ENCODE results near the gene ST7L.
"Not testable (repeated sequence)": the region's sequence is repeated elsewhere in the genome, so short reads cannot be mapped to it uniquely, and the experiment has no call there.

The ST7L gene

DNA sequence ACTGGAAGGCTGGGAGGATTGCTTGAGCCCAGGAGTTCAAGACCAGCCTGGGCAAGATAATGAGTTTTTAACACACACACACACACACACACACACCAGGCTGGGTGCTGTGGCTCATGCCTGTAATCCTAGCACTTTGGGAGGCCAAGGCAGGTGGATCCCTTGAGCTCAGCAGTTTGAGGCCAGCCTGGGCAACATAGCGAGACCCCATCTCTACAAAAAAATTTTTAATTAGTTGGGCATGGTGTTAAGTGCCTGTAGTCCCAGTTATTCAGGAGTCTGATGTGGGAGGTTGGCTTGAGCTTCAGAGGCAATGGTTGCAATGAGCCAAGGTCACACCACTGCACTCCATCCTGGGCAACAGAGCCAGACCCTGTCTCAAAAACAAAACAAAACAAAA, 132.9 kb downstream of the ST7L start:
- DNase-seq: not testable (repeated sequence)

DNA sequence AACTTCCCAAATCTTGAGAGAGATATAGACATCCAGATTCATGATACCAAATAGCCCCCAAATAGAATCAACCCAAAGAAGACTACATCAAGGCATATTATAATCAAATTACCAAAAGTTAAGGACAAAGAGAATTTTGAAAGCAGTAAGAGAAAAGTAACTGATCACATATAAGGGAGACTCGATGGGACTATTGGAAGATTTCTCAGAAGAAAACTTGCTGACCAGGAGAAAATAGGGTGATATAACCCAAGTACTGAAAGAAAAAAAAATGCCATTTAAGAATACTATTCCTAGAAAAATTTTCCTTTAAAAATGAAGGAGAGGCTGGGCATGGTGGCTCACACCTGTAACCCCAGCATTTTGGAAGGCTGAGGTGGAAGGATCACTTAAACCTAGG, 140.6 kb downstream of the ST7L start:
- no peak for DNase-seq

DNA sequence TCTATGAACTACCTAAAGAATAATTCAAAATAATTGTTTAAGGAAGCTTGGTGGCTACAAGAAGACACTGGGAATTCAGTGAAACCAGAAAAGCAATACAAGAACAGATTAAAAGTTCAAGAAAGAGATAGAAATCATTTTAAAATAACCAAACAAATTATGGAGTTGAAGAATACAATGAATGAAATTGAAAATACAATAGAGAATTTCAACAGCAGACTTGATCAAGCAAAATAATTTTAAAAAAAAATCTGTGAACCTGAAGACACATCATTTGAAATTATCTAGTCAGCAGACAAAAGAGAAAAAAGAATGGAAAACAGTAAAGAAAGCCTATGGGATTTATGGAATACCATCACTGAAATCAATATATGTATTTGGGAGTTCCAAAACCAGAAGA, 141.4 kb downstream of the ST7L start:
- no peak for DNase-seq
